ENCODE data around the gene KIF9.

Gene KIF9

GRCh38 chr3:47204875-47205274 lies 77.7 kb downstream of the KIF9 start:
- Histone ChIP-seq H2AFZ (ENCODE audit: low read length) (no peak overlapping the region), H3F3A (ENCODE audit: insufficient read depth, low read length) (no peaks in the 10 kb centered on the region), H3K4me3 (ENCODE audit: low read depth, low read length, poor library complexity, severe bottlenecking) (no peak overlapping the region), H3K27ac (ENCODE audit: low read depth, low read length, poor library complexity, severe bottlenecking) (no peak overlapping the region), H3K79me2 (ENCODE audit: insufficient read depth, low read length) (no peaks in the 10 kb centered on the region), H3K36me3 (ENCODE audit: insufficient read depth, low read length) (no peaks in the 10 kb centered on the region), H3K27me3 (ENCODE audit: insufficient read depth, low read length) (no peaks in the 10 kb centered on the region), H3K9ac (ENCODE audit: low read length) (no peak overlapping the region), H3K4me1 (ENCODE audit: insufficient read depth, low read length, severe bottlenecking) (no peaks in the 10 kb centered on the region), H4K20me1 (ENCODE audit: insufficient read depth, low read length) (no peaks in the 10 kb centered on the region), H3K9me2 (ENCODE audit: low read depth, low read length) (no peaks in the 10 kb centered on the region), H3K9me3 (ENCODE audit: low read length) (no peaks in the 10 kb centered on the region), H3K4me2 (ENCODE audit: low read length) (no peak overlapping the region)
- TF ChIP-seq EZH2 (IDR thresholded peaks at IDR 0.05; ENCODE audit: borderline replicate concordance, low read length): no peak
- TF ChIP-seq CTCF (IDR thresholded peaks at IDR 0.05; ENCODE audit: low read length): no peak

- Histone ChIP-seq H3K9ac (ENCODE audit: low read length) (no peak overlapping the region), H3K27ac (ENCODE audit: low read depth, low read length, poor library complexity, severe bottlenecking) (no peak overlapping the region), H4K20me1 (ENCODE audit: insufficient read depth, low read length) (no peaks in the 10 kb centered on the region), H3F3A (ENCODE audit: insufficient read depth, low read length) (no peaks in the 10 kb centered on the region), H3K36me3 (ENCODE audit: insufficient read depth, low read length) (no peaks in the 10 kb centered on the region), H3K27me3 (ENCODE audit: insufficient read depth, low read length) (no peaks in the 10 kb centered on the region), H3K4me1 (ENCODE audit: insufficient read depth, low read length, severe bottlenecking) (no peaks in the 10 kb centered on the region), H3K4me2 (ENCODE audit: low read length) (no peak overlapping the region), H3K9me3 (ENCODE audit: low read length) (no peaks in the 10 kb centered on the region), H3K79me2 (ENCODE audit: insufficient read depth, low read length) (no peaks in the 10 kb centered on the region), H2AFZ (ENCODE audit: low read length) (no peak overlapping the region), H3K9me2 (ENCODE audit: low read depth, low read length) (no peaks in the 10 kb centered on the region), H3K4me3 (ENCODE audit: low read depth, low read length, poor library complexity, severe bottlenecking) (no peak overlapping the region)
- TF ChIP-seq CTCF (IDR thresholded peaks at IDR 0.05; ENCODE audit: low read length): no peak
- TF ChIP-seq EZH2 (IDR thresholded peaks at IDR 0.05; ENCODE audit: borderline replicate concordance, low read length): no peak
Measured at GRCh38 chr3:47202542-47202941, 80.1 kb downstream of the KIF9 start.

- TF ChIP-seq CTCF (IDR thresholded peaks at IDR 0.05; ENCODE audit: low read length): no peak
- TF ChIP-seq EZH2 (IDR thresholded peaks at IDR 0.05; ENCODE audit: borderline replicate concordance, low read length): no peak
- Histone ChIP-seq H3K4me1 (ENCODE audit: insufficient read depth, low read length, severe bottlenecking) (no peaks in the 10 kb centered on the region), H3K36me3 (ENCODE audit: insufficient read depth, low read length) (no peaks in the 10 kb centered on the region), H3K9me3 (ENCODE audit: low read length) (no peaks in the 10 kb centered on the region), H3K9ac (ENCODE audit: low read length) (no peak overlapping the region), H2AFZ (ENCODE audit: low read length) (no peak overlapping the region), H3F3A (ENCODE audit: insufficient read depth, low read length) (no peaks in the 10 kb centered on the region), H3K4me2 (ENCODE audit: low read length) (no peak overlapping the region), H3K79me2 (ENCODE audit: insufficient read depth, low read length) (no peaks in the 10 kb centered on the region), H3K27ac (ENCODE audit: low read depth, low read length, poor library complexity, severe bottlenecking) (no peak overlapping the region), H3K27me3 (ENCODE audit: insufficient read depth, low read length) (no peaks in the 10 kb centered on the region), H4K20me1 (ENCODE audit: insufficient read depth, low read length) (no peaks in the 10 kb centered on the region), H3K4me3 (ENCODE audit: low read depth, low read length, poor library complexity, severe bottlenecking) (no peak overlapping the region), H3K9me2 (ENCODE audit: low read depth, low read length) (no peaks in the 10 kb centered on the region)
Measured at GRCh38 chr3:47197287-47197686, 85.3 kb downstream of the KIF9 start.
